ENCODE data around the gene GRB14. TPM values are rescaled to one million over a fixed set of nuclear protein-coding genes. Genes with fewer than 3 reads are reported as not detected.
A peak's percentile ranks its signal among the peaks of the same experiment; 100 is the strongest.

Gene GRB14
- total RNA-seq, 2 donors from 2014 or later, result 4.4 to 15.5 TPM

GRCh38 chr2:164622338-164623106 lies 1.2 kb upstream of the GRB14 start:
- H3K4me3 ChIP-seq, result no peak overlapping the region
- no peaks in the 10 kb centered on the region for H3K9me3 ChIP-seq
- DNase-seq (ENCODE audit: low spot score), result no peak
- no peaks in the 10 kb centered on the region for H3K27me3 ChIP-seq
- no peak overlapping the region for H3K27ac ChIP-seq
- no peaks in the 10 kb centered on the region for H3K36me3 ChIP-seq
- peaks cover 0 to 10% of the 10 kb centered on the region in 2 donors for H3K4me1 ChIP-seq
- TF ChIP-seq CTCF (IDR thresholded peaks at IDR 0.05), result no peak

GRCh38 chr2:164621764-164622105 lies 453 bp upstream of the GRB14 start:
- Histone ChIP-seq H3K4me1 (peaks cover 0 to 10% of the 10 kb centered on the region in 2 donors), H3K27me3 (no peaks in the 10 kb centered on the region), H3K27ac (peak overlapping the region; percentile 64 to 73), H3K36me3 (no peaks in the 10 kb centered on the region), H3K4me3 (peak overlapping the region; percentile 64 to 71), H3K9me3 (no peaks in the 10 kb centered on the region)
- no peak for DNase-seq (ENCODE audit: low spot score)
- no peak for TF ChIP-seq CTCF (IDR thresholded peaks at IDR 0.05)

GRCh38 chr2:164620457-164620856 lies 825 bp downstream of the GRB14 start:
- no peak for DNase-seq (ENCODE audit: low spot score)
- H3K27me3 ChIP-seq, result no peaks in the 10 kb centered on the region
- H3K4me1 ChIP-seq, result peaks cover 0 to 10% of the 10 kb centered on the region in 2 donors
- H3K4me3 ChIP-seq, result peak overlapping the region; percentile 64 to 71
- H3K9me3 ChIP-seq, result no peaks in the 10 kb centered on the region
- no peak for TF ChIP-seq CTCF (IDR thresholded peaks at IDR 0.05)
- no peaks in the 10 kb centered on the region for H3K36me3 ChIP-seq
- peak overlapping the region; percentile 73 to 75 for H3K27ac ChIP-seq

GRCh38 chr2:164617466-164617865 lies 3.8 kb downstream of the GRB14 start:
- DNase-seq (ENCODE audit: low spot score), result no peak
- TF ChIP-seq CTCF (IDR thresholded peaks at IDR 0.05), result no peak

GRCh38 chr2:164613321-164613982 lies 7.8 kb downstream of the GRB14 start:
- no peak for TF ChIP-seq CTCF (IDR thresholded peaks at IDR 0.05)
- no peak overlapping the region for H3K4me3 ChIP-seq
- H3K9me3 ChIP-seq, result no peaks in the 10 kb centered on the region
- H3K4me1 ChIP-seq, result no peaks in the 10 kb centered on the region
- H3K27ac ChIP-seq, result no peak overlapping the region
- no peak for DNase-seq (ENCODE audit: low spot score)
- no peaks in the 10 kb centered on the region for H3K27me3 ChIP-seq
- H3K36me3 ChIP-seq, result no peaks in the 10 kb centered on the region

More at GRCh38 chr2:164617466-164617865, 3.8 kb downstream of the GRB14 start:
- no peak overlapping the region for H3K4me3 ChIP-seq
- no peak overlapping the region for H3K27ac ChIP-seq
- peaks cover 0 to 10% of the 10 kb centered on the region in 2 donors for H3K4me1 ChIP-seq
- H3K36me3 ChIP-seq, result no peaks in the 10 kb centered on the region
- no peaks in the 10 kb centered on the region for H3K9me3 ChIP-seq
- no peaks in the 10 kb centered on the region for H3K27me3 ChIP-seq
